Activated naive CD4-positive, alpha-beta T cell treated with anti-CD3 and anti-CD28 coated beads, Interleukin-2, amount 50 U/mL, for 72 hours (primary cell): ENCODE data around the gene NTM. TPM values are rescaled to one million over a fixed set of nuclear protein-coding genes. Genes with fewer than 3 reads are reported as not detected.
"Not testable (repeated sequence)": the region's sequence is repeated elsewhere in the genome, so short reads cannot be mapped to it uniquely, and the experiment has no call there.

Experiments used
- ATAC-seq, 2 donors: fragments of 150-1000 bp; cut with Tn5 transposase; 2 replicates each; pipeline ENCODE4 v1.10.0; 2021; ENCODE audit warnings: mild to moderate bottlenecking in 2 of 2, moderate library complexity in 2 of 2
- DNase-seq, 2 donors: peaks; one replicate each; pipeline ENCODE4 v3.0.0; 2021 to 2022; ENCODE audit warnings: low spot score in 2 of 2
- H3K27ac Mint-ChIP-seq, 2 donors: one replicate each; pipeline ENCODE4 v1.8.0; 2022; ENCODE audit warnings: mild to moderate bottlenecking in 2 of 2, mixed read lengths in 2 of 2
- H3K36me3 Mint-ChIP-seq, 2 donors: one replicate each; pipeline ENCODE4 v1.8.0; 2022; ENCODE audit warnings: mixed read lengths in 2 of 2
- H3K9me3 Mint-ChIP-seq, 2 donors: one replicate each; pipeline ENCODE4 v1.8.0; 2022; ENCODE audit warnings: mixed read lengths in 2 of 2
- total RNA-seq, 2 donors: library from RNA; stranded (reverse); gene quantifications; one replicate each; pipeline ENCODE4 v1.2.3, GENCODE V29; 2022

Gene NTM
- total RNA-seq, 2 donors from 2014 or later = not detected

GRCh38 chr11:131677828-131678470 is 307.5 kb downstream of the NTM start:
- Mint-ChIP-seq H3K27ac (no peak overlapping the region), H3K36me3 (no peaks in the 10 kb centered on the region), H3K9me3 (no peaks in the 10 kb centered on the region)
- ATAC-seq (no peak), DNase-seq (no peak)

GRCh38 chr11:131678658-131679340 is 308.4 kb downstream of the NTM start:
- Mint-ChIP-seq H3K27ac (peak overlapping the region in 1 of 2 donors; percentile 51), H3K9me3 (no peaks in the 10 kb centered on the region), H3K36me3 (no peaks in the 10 kb centered on the region)
- ATAC-seq (no peak), DNase-seq (no peak)

GRCh38 chr11:131680448-131680847 is 310.0 kb downstream of the NTM start:
- DNase-seq, H3K36me3 Mint-ChIP-seq, H3K9me3 Mint-ChIP-seq, H3K27ac Mint-ChIP-seq, ATAC-seq: not testable (repeated sequence)

- no peak overlapping the region for H3K27ac Mint-ChIP-seq
- no peak for ATAC-seq
- H3K36me3 Mint-ChIP-seq = no peaks in the 10 kb centered on the region
- DNase-seq = no peak
- no peaks in the 10 kb centered on the region for H3K9me3 Mint-ChIP-seq
Measured at GRCh38 chr11:131681920-131682319, 311.5 kb downstream of the NTM start.

GRCh38 chr11:131682373-131683015 is 312.1 kb downstream of the NTM start:
- H3K9me3 Mint-ChIP-seq = no peaks in the 10 kb centered on the region
- no peak overlapping the region for H3K27ac Mint-ChIP-seq
- H3K36me3 Mint-ChIP-seq = no peaks in the 10 kb centered on the region
- DNase-seq (no peak), ATAC-seq (no peak)

- no peak overlapping the region for H3K27ac Mint-ChIP-seq
- H3K9me3 Mint-ChIP-seq = no peaks in the 10 kb centered on the region
- no peak for DNase-seq
- no peak for ATAC-seq
- H3K36me3 Mint-ChIP-seq = no peaks in the 10 kb centered on the region
Measured at GRCh38 chr11:131683131-131683530, 312.7 kb downstream of the NTM start.

- DNase-seq = no peak
- H3K27ac Mint-ChIP-seq = no peak overlapping the region
- no peaks in the 10 kb centered on the region for H3K36me3 Mint-ChIP-seq
- H3K9me3 Mint-ChIP-seq = no peaks in the 10 kb centered on the region
- ATAC-seq = no peak
Measured at GRCh38 chr11:131683666-131684065, 313.3 kb downstream of the NTM start.

- ATAC-seq = no peak
- H3K36me3 Mint-ChIP-seq = no peaks in the 10 kb centered on the region
- DNase-seq = no peak
- H3K9me3 Mint-ChIP-seq = no peaks in the 10 kb centered on the region
- H3K27ac Mint-ChIP-seq = no peak overlapping the region
Measured at GRCh38 chr11:131684111-131685060, 314.0 kb downstream of the NTM start.

- DNase-seq (no peak), ATAC-seq (no peak)
- no peak overlapping the region for H3K27ac Mint-ChIP-seq
- H3K36me3 Mint-ChIP-seq = peaks cover 0 to 5% of the 10 kb centered on the region in 2 donors
- no peaks in the 10 kb centered on the region for H3K9me3 Mint-ChIP-seq
Measured at GRCh38 chr11:131685206-131685605, 314.8 kb downstream of the NTM start.

- peaks cover 0 to 8% of the 10 kb centered on the region in 2 donors for H3K36me3 Mint-ChIP-seq
- no peaks in the 10 kb centered on the region for H3K9me3 Mint-ChIP-seq
Measured at GRCh38 chr11:131685906-131686305, 315.5 kb downstream of the NTM start.

GRCh38 chr11:131686836-131687235 is 316.4 kb downstream of the NTM start:
- no peak for DNase-seq
- H3K27ac Mint-ChIP-seq = no peak overlapping the region

More at GRCh38 chr11:131685906-131686305, 315.5 kb downstream of the NTM start:
- ATAC-seq (no peak), DNase-seq (no peak)
- no peak overlapping the region for H3K27ac Mint-ChIP-seq

GRCh38 chr11:131687291-131688047 is 317.1 kb downstream of the NTM start:
- ATAC-seq (no peak), DNase-seq (no peak)
- Mint-ChIP-seq H3K27ac (no peak overlapping the region), H3K36me3 (peaks cover 0 to 8% of the 10 kb centered on the region in 2 donors), H3K9me3 (no peaks in the 10 kb centered on the region)

More at GRCh38 chr11:131686836-131687235, 316.4 kb downstream of the NTM start:
- no peak for ATAC-seq
- no peaks in the 10 kb centered on the region for H3K9me3 Mint-ChIP-seq
- peaks cover 0 to 8% of the 10 kb centered on the region in 2 donors for H3K36me3 Mint-ChIP-seq

- Mint-ChIP-seq H3K9me3 (no peaks in the 10 kb centered on the region), H3K36me3 (peaks cover 0 to 8% of the 10 kb centered on the region in 2 donors), H3K27ac (no peak overlapping the region)
- DNase-seq (peak in 1 of 2 donors; percentile 65), ATAC-seq (peak; percentile 20 to 71)
Measured at GRCh38 chr11:131688048-131688693, 317.8 kb downstream of the NTM start.

GRCh38 chr11:131689049-131689925 is 318.9 kb downstream of the NTM start:
- H3K36me3 Mint-ChIP-seq = peaks cover 0 to 8% of the 10 kb centered on the region in 2 donors
- no peak for DNase-seq
- H3K27ac Mint-ChIP-seq = no peak overlapping the region
- ATAC-seq = no peak
- H3K9me3 Mint-ChIP-seq = no peaks in the 10 kb centered on the region

GRCh38 chr11:131690362-131690761 is 319.9 kb downstream of the NTM start:
- no peak for ATAC-seq
- Mint-ChIP-seq H3K36me3 (peaks cover 0 to 8% of the 10 kb centered on the region in 2 donors), H3K27ac (no peak overlapping the region), H3K9me3 (no peaks in the 10 kb centered on the region)
- DNase-seq = no peak
